ES-I3 (cell line): ENCODE measurements around the gene OR2H2.
A peak's percentile ranks its signal among the peaks of the same experiment; 100 is the strongest.

Experiments used
- H3K36me3 ChIP-seq: 2 replicates; pipeline ENCODE4 v1.6.1; 2013; ENCODE audit warnings: mild to moderate bottlenecking, low read length, control low read depth, moderate library complexity; ENCODE audit not compliant: insufficient read depth
- H3K4me1 ChIP-seq: 2 replicates; pipeline ENCODE4 v1.6.1; 2013; ENCODE audit warnings: mild to moderate bottlenecking, control low read depth, low read length; ENCODE audit not compliant: insufficient read depth
- H3K9ac ChIP-seq: 2 replicates; pipeline ENCODE4 v1.6.1; 2013; ENCODE audit warnings: low read depth, mild to moderate bottlenecking, low read length, moderate library complexity
- H3K9me3 ChIP-seq: 2 replicates; pipeline ENCODE4 v1.6.1; 2013; ENCODE audit warnings: mild to moderate bottlenecking, low read length, moderate library complexity; ENCODE audit not compliant: control insufficient read depth, insufficient read depth

Gene OR2H2

GRCh38 chr6:29584821-29585220, at the start of gene OR2H2:
TSS of gene OR2H2 (plus strand) at chr6:29585121. CDS start at chr6:29587945, 2,824 bp downstream.
- Histone ChIP-seq H3K4me1 (no peaks in the 10 kb centered on the region), H3K9ac (no peak within 1 kb of the TSS), H3K9me3 (no peaks in the 10 kb centered on the region), H3K36me3 (no peaks in the 10 kb centered on the region; the same call in 1 of the 2 replicates)

DNA sequence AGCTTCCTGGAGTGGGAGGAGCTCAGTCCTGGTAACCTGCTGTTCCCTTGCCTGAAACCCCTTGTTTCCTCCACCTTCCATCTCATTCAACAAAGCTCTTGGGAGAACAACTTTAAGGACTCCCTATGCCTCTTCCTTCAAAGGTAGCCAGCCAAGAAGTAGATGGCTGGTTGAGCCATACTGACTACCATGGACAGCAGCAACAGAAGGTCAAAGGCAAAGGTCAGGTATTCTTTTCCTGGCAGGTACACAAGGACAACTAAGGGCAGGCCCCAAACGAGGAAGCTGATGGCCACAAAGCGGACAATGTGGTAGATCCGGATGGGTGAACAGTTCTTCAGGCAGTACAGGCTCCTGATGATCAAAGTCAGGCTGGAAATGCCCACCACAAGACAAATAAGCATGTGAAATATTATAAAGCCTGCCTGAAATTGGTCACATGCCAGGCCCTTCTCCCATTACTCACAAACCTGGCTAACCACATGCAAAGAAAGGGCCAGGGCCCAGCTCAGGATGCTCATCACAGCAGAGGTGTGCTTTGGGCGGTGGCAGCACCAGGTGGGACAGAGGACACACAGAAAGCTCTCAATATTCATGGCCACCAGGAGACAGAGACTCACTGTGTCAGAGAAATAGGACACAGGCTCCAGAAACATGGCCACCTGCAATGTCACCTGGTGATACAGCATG, 47.1 kb upstream of the OR2H2 start:
- no peaks in the 10 kb centered on the region for H3K36me3 ChIP-seq
- no peaks in the 10 kb centered on the region for H3K4me1 ChIP-seq
- no peak overlapping the region for H3K9ac ChIP-seq
- no peaks in the 10 kb centered on the region for H3K9me3 ChIP-seq

DNA sequence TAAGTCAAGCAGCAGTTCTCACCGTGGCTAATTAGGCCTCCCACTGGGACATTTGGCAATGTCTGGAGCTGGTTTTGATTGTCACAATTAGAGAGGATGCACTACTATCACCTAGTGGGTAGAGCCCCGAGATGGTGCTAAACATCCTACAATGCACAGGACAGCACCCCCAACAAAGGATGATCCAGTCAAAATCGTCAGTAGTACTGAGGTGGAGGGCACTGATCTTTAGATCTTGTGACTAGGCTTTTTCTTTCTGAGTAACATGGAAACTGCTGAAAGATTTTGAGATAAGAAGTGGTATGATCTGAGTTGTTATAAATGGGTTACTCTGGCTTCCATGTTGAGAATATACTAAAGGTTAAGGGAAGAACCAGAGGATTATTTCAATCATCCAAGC, 37.3 kb upstream of the OR2H2 start:
- Histone ChIP-seq H3K9ac (no peak overlapping the region), H3K9me3 (no peaks in the 10 kb centered on the region), H3K36me3 (no peaks in the 10 kb centered on the region)

DNA sequence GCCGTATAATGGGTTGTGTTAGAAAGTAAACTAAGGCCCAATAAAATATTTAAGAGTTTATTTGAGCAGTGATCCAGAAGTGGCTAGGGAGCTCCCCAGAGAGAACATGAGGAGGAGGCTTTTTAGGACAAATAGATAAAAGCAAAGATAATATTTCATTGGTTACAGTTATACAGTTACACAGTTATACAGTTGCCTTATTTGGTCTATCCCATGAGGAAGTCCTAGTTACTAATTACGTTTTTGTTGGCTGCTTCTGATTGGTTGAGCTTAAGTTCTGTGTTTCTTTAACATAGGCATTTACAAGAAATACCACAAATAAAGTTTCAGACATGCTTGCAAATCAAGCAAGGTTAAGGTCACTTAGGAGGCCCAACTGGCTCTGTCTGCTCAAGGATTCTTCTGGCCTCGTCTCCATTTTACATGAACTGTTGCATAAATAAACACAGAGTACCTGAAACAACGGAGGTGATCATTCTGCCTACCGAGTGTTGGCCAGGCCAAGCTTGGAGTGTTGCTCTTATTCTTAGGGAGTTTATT, 32.3 kb upstream of the OR2H2 start:
- Histone ChIP-seq H3K9ac (peak overlapping the region; percentile 29; the same call in 1 of the 2 replicates), H3K9me3 (no peaks in the 10 kb centered on the region), H3K36me3 (no peaks in the 10 kb centered on the region), H3K4me1 (peaks cover 6% of the 10 kb centered on the region; the same call in 1 of the 2 replicates)

More for the DNA sequence above, 37.3 kb upstream of the OR2H2 start:
- H3K4me1 ChIP-seq, result 0 out of 2 replicates have a peak, but pooled peaks cover 3% of the 10 kb centered on the region

DNA sequence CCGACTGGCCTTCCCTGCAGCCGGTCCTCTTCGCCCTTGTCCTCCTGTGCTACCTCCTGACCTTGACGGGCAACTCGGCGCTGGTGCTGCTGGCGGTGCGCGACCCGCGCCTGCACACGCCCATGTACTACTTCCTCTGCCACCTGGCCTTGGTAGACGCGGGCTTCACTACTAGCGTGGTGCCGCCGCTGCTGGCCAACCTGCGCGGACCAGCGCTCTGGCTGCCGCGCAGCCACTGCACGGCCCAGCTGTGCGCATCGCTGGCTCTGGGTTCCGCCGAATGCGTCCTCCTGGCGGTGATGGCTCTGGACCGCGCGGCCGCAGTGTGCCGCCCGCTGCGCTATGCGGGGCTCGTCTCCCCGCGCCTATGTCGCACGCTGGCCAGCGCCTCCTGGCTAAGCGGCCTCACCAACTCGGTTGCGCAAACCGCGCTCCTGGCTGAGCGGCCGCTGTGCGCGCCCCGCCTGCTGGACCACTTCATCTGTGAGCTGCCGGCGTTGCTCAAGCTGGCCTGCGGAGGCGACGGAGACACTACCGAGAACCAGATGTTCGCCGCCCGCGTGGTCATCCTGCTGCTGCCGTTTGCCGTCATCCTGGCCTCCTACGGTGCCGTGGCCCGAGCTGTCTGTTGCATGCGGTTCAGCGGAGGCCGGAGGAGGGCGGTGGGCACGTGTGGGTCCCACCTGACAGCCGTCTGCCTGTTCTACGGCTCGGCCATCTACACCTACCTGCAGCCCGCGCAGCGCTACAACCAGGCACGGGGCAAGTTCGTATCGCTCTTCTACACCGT, 31.5 kb upstream of the OR2H2 start:
- H3K4me1 ChIP-seq, result peaks cover 6% of the 10 kb centered on the region; the same call in 1 of the 2 replicates
- no peaks in the 10 kb centered on the region for H3K36me3 ChIP-seq
- peak overlapping the region; percentile 29; the same call in 1 of the 2 replicates for H3K9ac ChIP-seq

DNA sequence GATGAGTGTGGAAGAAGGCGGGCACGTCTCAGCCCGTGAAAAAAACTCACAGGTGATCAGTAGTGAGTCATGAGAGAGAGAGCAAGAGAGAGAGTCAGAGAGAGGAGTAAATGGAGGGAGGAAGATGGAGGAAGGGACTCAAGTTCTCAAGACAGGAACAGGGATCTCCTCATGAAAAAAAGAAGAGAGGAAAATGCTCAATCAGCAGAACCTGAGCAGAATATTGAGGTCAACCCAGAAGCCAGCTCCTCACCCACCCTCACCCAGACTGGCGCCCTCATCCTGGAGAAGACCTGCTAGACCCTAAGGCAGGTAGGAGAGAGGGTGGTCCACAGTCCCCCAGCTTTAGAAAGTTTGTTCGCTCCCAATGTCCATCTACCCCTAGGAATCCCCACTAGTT, 30.2 kb upstream of the OR2H2 start:
- no peaks in the 10 kb centered on the region for H3K36me3 ChIP-seq
- H3K9ac ChIP-seq, result no peak overlapping the region
- peaks cover 8% of the 10 kb centered on the region; the same call in 1 of the 2 replicates for H3K4me1 ChIP-seq
- no peaks in the 10 kb centered on the region for H3K9me3 ChIP-seq

More for the DNA sequence above, 31.5 kb upstream of the OR2H2 start:
- H3K9me3 ChIP-seq, result no peaks in the 10 kb centered on the region

DNA sequence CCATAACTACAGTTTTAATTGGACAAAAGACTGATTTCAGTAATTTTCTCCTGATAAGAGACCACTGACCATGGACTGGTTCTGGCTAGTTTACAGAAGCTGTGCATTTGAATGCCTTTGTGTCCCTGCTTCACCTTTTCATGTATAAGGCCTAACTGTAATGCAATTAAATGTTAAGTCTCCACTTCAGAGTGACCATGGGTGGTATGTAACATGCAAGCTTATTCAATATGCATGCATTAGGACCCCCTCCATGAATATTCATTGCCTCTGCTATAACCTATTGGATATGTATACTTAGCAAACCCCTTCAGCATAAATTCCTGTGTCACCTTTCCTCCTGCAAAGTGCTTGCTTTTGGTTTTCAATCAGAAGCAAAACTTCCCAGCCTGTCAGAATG, 27.6 kb upstream of the OR2H2 start:
- Histone ChIP-seq H3K9ac (no peak overlapping the region), H3K4me1 (peaks cover 9% of the 10 kb centered on the region; the same call in 1 of the 2 replicates), H3K36me3 (no peaks in the 10 kb centered on the region), H3K9me3 (no peaks in the 10 kb centered on the region)

- Histone ChIP-seq H3K36me3 (no peaks in the 10 kb centered on the region), H3K4me1 (peaks cover 4% of the 10 kb centered on the region; the same call in 1 of the 2 replicates), H3K9ac (no peak overlapping the region), H3K9me3 (no peaks in the 10 kb centered on the region)
These were observed 26.4 kb upstream of the OR2H2 start for GRCh38 chr6:29558439-29559079.

GRCh38 chr6:29559524-29560287, 25.2 kb upstream of the OR2H2 start, which contains the start of gene UBD:
TSS of gene UBD (minus strand) at chr6:29559732. CDS start at chr6:29559701, 31 bp downstream.
- H3K4me1 ChIP-seq, result peaks cover 4% of the 10 kb centered on the region; the same call in 1 of the 2 replicates
- H3K9me3 ChIP-seq, result no peaks in the 10 kb centered on the region
- H3K9ac ChIP-seq, result no peak within 1 kb of the TSS
- no peaks in the 10 kb centered on the region for H3K36me3 ChIP-seq

DNA sequence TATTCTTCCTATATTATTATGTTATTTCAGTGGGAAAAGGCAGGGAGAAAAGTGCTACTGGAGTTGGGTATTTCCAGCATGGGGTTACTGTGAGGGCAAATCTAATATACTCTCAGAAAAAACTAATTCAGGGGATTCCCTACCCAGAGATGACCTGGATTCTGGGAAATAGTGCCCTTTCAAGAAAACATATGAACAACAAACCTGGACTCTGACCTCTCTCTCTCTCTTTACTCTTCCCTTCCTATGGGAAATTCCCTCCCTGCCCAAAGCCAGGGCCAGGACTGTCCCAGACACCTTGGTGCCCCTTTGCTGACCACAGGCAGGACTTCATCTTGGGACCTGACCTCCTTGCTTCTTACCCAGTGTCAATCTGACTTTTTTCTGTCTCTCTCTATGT, 23.8 kb upstream of the OR2H2 start:
- Histone ChIP-seq H3K36me3 (no peaks in the 10 kb centered on the region), H3K9ac (no peak overlapping the region), H3K9me3 (no peaks in the 10 kb centered on the region), H3K4me1 (peaks cover 4% of the 10 kb centered on the region; the same call in 1 of the 2 replicates)

- no peak overlapping the region for H3K9ac ChIP-seq
- H3K36me3 ChIP-seq, result no peaks in the 10 kb centered on the region
- H3K4me1 ChIP-seq, result peaks cover 4% of the 10 kb centered on the region; the same call in 1 of the 2 replicates
- no peaks in the 10 kb centered on the region for H3K9me3 ChIP-seq
These were observed 23.2 kb upstream of the OR2H2 start for GRCh38 chr6:29561606-29562181.

- Histone ChIP-seq H3K36me3 (no peaks in the 10 kb centered on the region), H3K9me3 (no peaks in the 10 kb centered on the region), H3K9ac (no peak overlapping the region), H3K4me1 (0 out of 2 replicates have a peak, but pooled peaks cover 4% of the 10 kb centered on the region)
These were observed 21.4 kb upstream of the OR2H2 start for GRCh38 chr6:29563435-29563965.

DNA sequence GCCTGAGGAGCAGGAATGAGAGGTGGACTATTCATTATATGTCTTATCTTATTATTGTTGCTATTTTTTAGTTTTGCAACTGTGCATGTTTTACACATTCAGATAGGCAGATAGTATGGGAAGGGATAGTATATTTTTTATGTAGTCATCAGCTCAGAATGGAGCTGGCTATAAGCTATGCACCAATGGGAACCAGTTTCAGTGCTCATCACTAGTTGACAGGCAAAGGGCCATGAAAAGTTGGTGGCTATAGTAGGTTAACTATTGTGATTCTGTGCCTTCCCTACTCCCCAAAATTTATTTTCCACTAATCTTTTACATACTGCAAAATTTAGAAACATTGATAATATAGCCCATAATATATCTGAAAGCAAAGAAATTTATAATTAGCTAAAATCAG, 20.0 kb upstream of the OR2H2 start:
- H3K9ac ChIP-seq, result no peak overlapping the region
- H3K4me1 ChIP-seq, result 0 out of 2 replicates have a peak, but pooled peaks cover under 1% of the 10 kb centered on the region
- no peaks in the 10 kb centered on the region for H3K36me3 ChIP-seq
- no peaks in the 10 kb centered on the region for H3K9me3 ChIP-seq
